Fibroblast of upper back skin (primary cell): Measurements from ENCODE around the gene NT5C3B.
A peak's percentile ranks its signal among the peaks of the same experiment; 100 is the strongest.
"Not testable (repeated sequence)": the region's sequence is repeated elsewhere in the genome, so short reads cannot be mapped to it uniquely, and the experiment has no call there.

ENCODE experiments used
- DNase-seq: peaks from one replicate; pipeline ENCODE4 v3.0.0-alpha.2; 2013

The NT5C3B gene

GRCh38 chr17:41835800-41836549 lies at the start of gene NT5C3B:
Gene NT5C3B (minus strand): TSS chr17:41836232. CDS start chr17:41836193, 39 bp downstream.
- DNase-seq, result peak; percentile 47

- DNase-seq, result no peak
These were observed 49.7 kb upstream of the NT5C3B start for GRCh38 chr17:41885733-41886132.

GRCh38 chr17:41882756-41883155 lies 46.7 kb upstream of the NT5C3B start:
- no peak for DNase-seq

- no peak for DNase-seq
These were observed 44.1 kb upstream of the NT5C3B start for GRCh38 chr17:41880130-41880529.

- not testable (repeated sequence) for DNase-seq
These were observed 38.2 kb upstream of the NT5C3B start for GRCh38 chr17:41874293-41874670.

GRCh38 chr17:41873559-41874292 lies 37.7 kb upstream of the NT5C3B start:
- DNase-seq, result no peak

- DNase-seq, result no peak
These were observed 35.8 kb upstream of the NT5C3B start for GRCh38 chr17:41871789-41872188.

- no peak for DNase-seq
These were observed 34.6 kb upstream of the NT5C3B start for GRCh38 chr17:41870627-41871026.

GRCh38 chr17:41870097-41870496 lies 34.1 kb upstream of the NT5C3B start:
- DNase-seq, result no peak

GRCh38 chr17:41869426-41869825 lies 33.4 kb upstream of the NT5C3B start:
- DNase-seq, result no peak

GRCh38 chr17:41868568-41868967 lies 32.5 kb upstream of the NT5C3B start:
- no peak for DNase-seq

- no peak for DNase-seq
These were observed 29.5 kb upstream of the NT5C3B start for GRCh38 chr17:41865596-41865893.

GRCh38 chr17:41864836-41865595 lies 29.0 kb upstream of the NT5C3B start, which contains the start of gene KLHL11:
Gene KLHL11 (minus strand): TSS chr17:41865423. CDS start chr17:41865370, 53 bp downstream.
- peak; percentile 85 for DNase-seq

- DNase-seq, result no peak
These were observed 28.4 kb upstream of the NT5C3B start for GRCh38 chr17:41864498-41864835.

- DNase-seq, result no peak
These were observed 27.2 kb upstream of the NT5C3B start for GRCh38 chr17:41863074-41863848.

- DNase-seq, result no peak
These were observed 24.4 kb upstream of the NT5C3B start for GRCh38 chr17:41860254-41860931.

GRCh38 chr17:41851382-41851781 lies 15.3 kb upstream of the NT5C3B start:
- not testable (repeated sequence) for DNase-seq

GRCh38 chr17:41849251-41849990 lies 13.4 kb upstream of the NT5C3B start:
- no peak for DNase-seq

GRCh38 chr17:41848788-41849187 lies 12.8 kb upstream of the NT5C3B start:
- no peak for DNase-seq

GRCh38 chr17:41844971-41845370 lies 8.9 kb upstream of the NT5C3B start:
- no peak for DNase-seq

- not testable (repeated sequence) for DNase-seq
These were observed 4.7 kb upstream of the NT5C3B start for GRCh38 chr17:41840781-41841180.

GRCh38 chr17:41839448-41839847 lies 3.4 kb upstream of the NT5C3B start:
- DNase-seq, result not testable (repeated sequence)
